Bone marrow (tissue), 2 donors: ENCODE results near the gene GLCCI1.
"Not testable (repeated sequence)": the region's sequence is repeated elsewhere in the genome, so short reads cannot be mapped to it uniquely, and the experiment has no call there.

Experiments
- DNase-seq, 2 donors: peaks; one replicate each; lab custom pipeline; 2025; lab: John Stamatoyannopoulos, UW

Gene GLCCI1

GRCh38 chr7:8051373-8051772 is 82.8 kb downstream of the GLCCI1 start:
- no peak for DNase-seq

- DNase-seq: no peak
These were observed 83.4 kb downstream of the GLCCI1 start for GRCh38 chr7:8051998-8052397.

- DNase-seq: no peak
These were observed 84.2 kb downstream of the GLCCI1 start for GRCh38 chr7:8052824-8053223.

- DNase-seq: no peak
These were observed 87.8 kb downstream of the GLCCI1 start for GRCh38 chr7:8056439-8056838.

- no peak for DNase-seq
These were observed 89.0 kb downstream of the GLCCI1 start for GRCh38 chr7:8057566-8057965.

GRCh38 chr7:8058322-8058721 is 89.7 kb downstream of the GLCCI1 start:
- DNase-seq: no peak

GRCh38 chr7:8058852-8059251 is 90.3 kb downstream of the GLCCI1 start:
- DNase-seq: no peak

GRCh38 chr7:8060241-8060640 is 91.6 kb downstream of the GLCCI1 start:
- DNase-seq: no peak

GRCh38 chr7:8063300-8063699 is 94.7 kb downstream of the GLCCI1 start:
- DNase-seq: not testable (repeated sequence)

- DNase-seq: no peak
These were observed 95.2 kb downstream of the GLCCI1 start for GRCh38 chr7:8063706-8064297.

- DNase-seq: no peak
These were observed 96.2 kb downstream of the GLCCI1 start for GRCh38 chr7:8064828-8065227.

- no peak for DNase-seq
These were observed 96.8 kb downstream of the GLCCI1 start for GRCh38 chr7:8065356-8065813.

GRCh38 chr7:8068892-8069686 is 100.5 kb downstream of the GLCCI1 start:
- no peak for DNase-seq

- DNase-seq: no peak
These were observed 102.0 kb downstream of the GLCCI1 start for GRCh38 chr7:8070451-8071180.

- DNase-seq: no peak
These were observed 109.8 kb downstream of the GLCCI1 start for GRCh38 chr7:8078418-8078817.

- DNase-seq: no peak
These were observed 114.2 kb downstream of the GLCCI1 start for GRCh38 chr7:8082762-8083161.

- no peak for DNase-seq
These were observed 116.2 kb downstream of the GLCCI1 start for GRCh38 chr7:8084836-8085235.

- no peak for DNase-seq
These were observed 116.8 kb downstream of the GLCCI1 start for GRCh38 chr7:8085420-8085819.

- DNase-seq: no peak
These were observed 117.6 kb downstream of the GLCCI1 start for GRCh38 chr7:8086239-8086638.

GRCh38 chr7:8089036-8089780 is 120.6 kb downstream of the GLCCI1 start:
- no peak for DNase-seq

- no peak for DNase-seq
These were observed 123.5 kb downstream of the GLCCI1 start for GRCh38 chr7:8092140-8092539.
